Uterus (tissue), 4 donors: ENCODE measurements around the gene RPS13. TPM values are rescaled to one million over a fixed set of nuclear protein-coding genes. Genes with fewer than 3 reads are reported as not detected.
"Not testable (repeated sequence)": the region's sequence is repeated elsewhere in the genome, so short reads cannot be mapped to it uniquely, and the experiment has no call there.

Experiments used
- DNase-seq, 2 donors: peaks; one replicate each; pipeline ENCODE4 v3.0.0-alpha.2; 2019 to 2020
- H3K27ac ChIP-seq, 2 donors: fragments of 200-600 bp; sonication (generic); 1 replicate in 1 of 2; 2 replicates in 1 of 2; pipeline ENCODE4 v1.5.1; 2016 to 2018
- H3K27me3 ChIP-seq, 2 donors: fragments of 200-600 bp; sonication (generic); one replicate each; pipeline ENCODE4 v1.5.1; 2018 to 2019; ENCODE audit warnings: control low read depth in 1 of 2
- H3K36me3 ChIP-seq, 2 donors: fragments of 200-600 bp; sonication (generic); one replicate each; pipeline ENCODE4 v1.5.1; 2019; ENCODE audit warnings: control low read depth in 1 of 2
- H3K4me1 ChIP-seq, 2 donors: fragments of 200-600 bp; sonication (generic); one replicate each; pipeline ENCODE4 v1.5.1; 2018 to 2019; ENCODE audit warnings: control low read depth in 1 of 2
- H3K4me3 ChIP-seq, 2 donors: fragments of 200-600 bp; sonication (generic); 1 replicate in 1 of 2; 2 replicates in 1 of 2; pipeline ENCODE4 v1.5.1; 2018 to 2019; ENCODE audit warnings: mild to moderate bottlenecking in 1 of 2
- H3K9me3 ChIP-seq, 2 donors: fragments of 200-600 bp; sonication (generic); one replicate each; pipeline ENCODE4 v1.5.1; 2019; ENCODE audit warnings: control low read depth in 1 of 2
- CTCF ChIP-seq, 4 experiments: fragments of 200-600 bp in 2 of 4; fragments of 450-650 bp in 2 of 4; sonication (generic) in 2 of 4; IDR thresholded peaks; one replicate each; pipeline ENCODE4 v1.5.1; 2016 to 2019; ENCODE audit warnings: antibody characterized with exemption in 4 of 4, mild to moderate bottlenecking in 2 of 4, moderate library complexity in 1 of 4
- POLR2A ChIP-seq, 2 donors: fragments of 450-650 bp; IDR thresholded peaks; one replicate each; pipeline ENCODE4 v1.6.1; 2016; ENCODE audit warnings: antibody characterized with exemption in 2 of 2, mild to moderate bottlenecking in 1 of 2, moderate library complexity in 1 of 2
- intact Hi-C: fragments of 100-400 bp; cut with DNase I; formaldehyde crosslinking; loops from one replicate; pipeline ENCODE4 v1.15.1; 2023; ENCODE audit warnings: low total_unique reads
- total RNA-seq, 4 donors: library from RNA; depleted of rRNA in 3 of 4; stranded (reverse); fragments of >200 nt in 3 of 4; gene quantifications; one replicate each; pipeline versions ENCODE4 v1.1.0 to v1.2.4, GENCODE V29; 2014 to 2023
- donor health status: DM: yes; HTN: yes; CAD: no.

RPS13 gene
- total RNA-seq, 4 donors from 2014 or later: 553 to 4,902 (median 2,244) TPM

GRCh38 chr11:17102462-17102861, 25.0 kb upstream of the RPS13 start:
- Histone ChIP-seq H3K27me3 (no peaks in the 10 kb centered on the region), H3K27ac (no peak overlapping the region), H3K36me3 (no peaks in the 10 kb centered on the region), H3K4me3 (no peak overlapping the region), H3K4me1 (no peaks in the 10 kb centered on the region), H3K9me3 (no peaks in the 10 kb centered on the region)
- intact Hi-C loops: no loop called here
- DNase-seq: no peak
- TF ChIP-seq POLR2A (IDR thresholded peaks at IDR 0.05) (no peak), CTCF (IDR thresholded peaks at IDR 0.05) (no peak)

DNA sequence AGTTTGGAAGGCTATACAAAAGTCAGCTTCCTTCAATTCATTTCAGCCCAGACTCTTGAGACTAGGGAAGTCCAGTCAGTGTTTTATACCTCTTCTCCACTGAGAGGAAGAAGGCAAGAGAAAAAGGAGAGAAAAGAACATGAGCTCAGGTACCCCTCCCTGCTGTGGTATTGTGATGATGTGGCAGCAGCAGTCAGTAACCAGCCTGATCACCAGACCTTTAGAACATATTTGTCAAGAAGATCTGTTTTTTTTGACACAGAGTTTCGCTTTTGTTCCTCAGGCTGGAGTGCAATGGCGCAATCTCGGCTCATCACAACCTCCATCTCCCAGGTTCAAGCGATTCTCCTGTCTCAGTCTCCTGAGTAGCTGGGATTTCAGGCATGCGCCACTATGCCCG, 21.2 kb upstream of the RPS13 start:
- H3K36me3 ChIP-seq: no peaks in the 10 kb centered on the region

GRCh38 chr11:17098038-17098437, 20.6 kb upstream of the RPS13 start:
- no peaks in the 10 kb centered on the region for H3K9me3 ChIP-seq
- H3K36me3 ChIP-seq: no peaks in the 10 kb centered on the region
- no peak for TF ChIP-seq CTCF (IDR thresholded peaks at IDR 0.05)
- no peak for TF ChIP-seq POLR2A (IDR thresholded peaks at IDR 0.05)
- intact Hi-C loops: no loop called here
- no peak for DNase-seq
- no peaks in the 10 kb centered on the region for H3K4me1 ChIP-seq
- no peak overlapping the region for H3K27ac ChIP-seq
- no peaks in the 10 kb centered on the region for H3K27me3 ChIP-seq
- H3K4me3 ChIP-seq: no peak overlapping the region

More for the DNA sequence above, 21.2 kb upstream of the RPS13 start:
- H3K27me3 ChIP-seq: no peaks in the 10 kb centered on the region
- TF ChIP-seq POLR2A (IDR thresholded peaks at IDR 0.05) (no peak), CTCF (IDR thresholded peaks at IDR 0.05) (no peak)
- H3K9me3 ChIP-seq: no peaks in the 10 kb centered on the region
- H3K27ac ChIP-seq: no peak overlapping the region
- no peak for DNase-seq
- H3K4me3 ChIP-seq: no peak overlapping the region
- no peaks in the 10 kb centered on the region for H3K4me1 ChIP-seq
- intact Hi-C loops: no loop called here

DNA sequence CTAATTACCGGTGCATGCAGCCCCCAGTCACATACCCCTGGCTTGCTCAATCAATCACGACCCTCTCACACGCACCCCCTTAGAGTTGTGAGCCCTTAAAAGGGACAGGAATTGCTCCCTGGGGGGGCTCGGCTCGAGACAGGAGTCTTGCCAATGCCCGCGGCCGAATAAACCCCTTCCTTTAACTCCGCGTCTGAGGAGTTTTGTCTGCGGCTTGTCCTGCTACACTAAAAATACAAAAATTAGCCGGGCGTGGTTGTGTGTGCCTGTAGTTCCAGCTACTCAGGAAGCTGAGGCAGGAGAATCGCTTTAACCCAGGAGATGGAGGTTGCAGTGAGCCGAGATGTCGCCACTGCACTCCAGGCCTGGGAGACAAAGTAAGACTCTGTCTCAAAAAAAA, 8.5 kb upstream of the RPS13 start:
- DNase-seq, H3K27ac ChIP-seq, H3K4me1 ChIP-seq, H3K27me3 ChIP-seq, H3K9me3 ChIP-seq, H3K36me3 ChIP-seq, intact Hi-C loops, H3K4me3 ChIP-seq: not testable (repeated sequence)

GRCh38 chr11:17077240-17077519, 287 bp downstream of the RPS13 start:
- intact Hi-C loops: no loop called here

More at GRCh38 chr11:17077240-17077519, 287 bp downstream of the RPS13 start:
- Histone ChIP-seq H3K36me3 (no peaks in the 10 kb centered on the region), H3K27ac (peak overlapping the region; percentile 90), H3K27me3 (no peaks in the 10 kb centered on the region), H3K4me3 (peak overlapping the region; percentile 85 to 96), H3K4me1 (peaks cover 7 to 8% of the 10 kb centered on the region in 2 donors), H3K9me3 (no peaks in the 10 kb centered on the region)
- TF ChIP-seq POLR2A (IDR thresholded peaks at IDR 0.05) (no peak), CTCF (IDR thresholded peaks at IDR 0.05) (no peak)
- DNase-seq: no peak
